ENCODE results near the gene TMC7.
"Not testable (repeated sequence)": the region's sequence is repeated elsewhere in the genome, so short reads cannot be mapped to it uniquely, and the experiment has no call there.

Gene TMC7

GRCh38 chr16:18985256-18985655 lies 1.5 kb downstream of the TMC7 start:
- not testable (repeated sequence) for H3K4me3 ChIP-seq (ENCODE audit: low read length); H3K4me1 ChIP-seq (ENCODE audit: insufficient read depth, low read length); H3K27ac ChIP-seq (ENCODE audit: low read length); H3K9ac ChIP-seq (ENCODE audit: low read depth, low read length); H3K36me3 ChIP-seq (ENCODE audit: insufficient read depth, low read depth, low read length); H3K9me3 ChIP-seq (ENCODE audit: insufficient read depth, low read depth, low read length); H3K27me3 ChIP-seq (ENCODE audit: insufficient read depth, low read length)

GRCh38 chr16:18991731-18992130 lies 8.0 kb downstream of the TMC7 start:
- H3K36me3 ChIP-seq (ENCODE audit: insufficient read depth, low read depth, low read length); H3K9ac ChIP-seq (ENCODE audit: low read depth, low read length); H3K4me3 ChIP-seq (ENCODE audit: low read length); H3K27ac ChIP-seq (ENCODE audit: low read length); H3K4me1 ChIP-seq (ENCODE audit: insufficient read depth, low read length); H3K9me3 ChIP-seq (ENCODE audit: insufficient read depth, low read depth, low read length); H3K27me3 ChIP-seq (ENCODE audit: insufficient read depth, low read length): not testable (repeated sequence)

GRCh38 chr16:18993531-18993930 lies 9.8 kb downstream of the TMC7 start:
- H3K9me3 ChIP-seq (ENCODE audit: insufficient read depth, low read depth, low read length); H3K36me3 ChIP-seq (ENCODE audit: insufficient read depth, low read depth, low read length); H3K4me3 ChIP-seq (ENCODE audit: low read length); H3K27ac ChIP-seq (ENCODE audit: low read length); H3K27me3 ChIP-seq (ENCODE audit: insufficient read depth, low read length); H3K9ac ChIP-seq (ENCODE audit: low read depth, low read length); H3K4me1 ChIP-seq (ENCODE audit: insufficient read depth, low read length): not testable (repeated sequence)

- not testable (repeated sequence) for H3K4me3 ChIP-seq (ENCODE audit: low read length); H3K36me3 ChIP-seq (ENCODE audit: insufficient read depth, low read depth, low read length); H3K9ac ChIP-seq (ENCODE audit: low read depth, low read length); H3K27ac ChIP-seq (ENCODE audit: low read length); H3K9me3 ChIP-seq (ENCODE audit: insufficient read depth, low read depth, low read length); H3K27me3 ChIP-seq (ENCODE audit: insufficient read depth, low read length); H3K4me1 ChIP-seq (ENCODE audit: insufficient read depth, low read length)
These were observed 10.4 kb downstream of the TMC7 start for GRCh38 chr16:18994181-18994580.

GRCh38 chr16:18995406-18995805 lies 11.7 kb downstream of the TMC7 start:
- H3K4me3 ChIP-seq (ENCODE audit: low read length); H3K27me3 ChIP-seq (ENCODE audit: insufficient read depth, low read length); H3K4me1 ChIP-seq (ENCODE audit: insufficient read depth, low read length); H3K27ac ChIP-seq (ENCODE audit: low read length); H3K9me3 ChIP-seq (ENCODE audit: insufficient read depth, low read depth, low read length); H3K9ac ChIP-seq (ENCODE audit: low read depth, low read length); H3K36me3 ChIP-seq (ENCODE audit: insufficient read depth, low read depth, low read length): not testable (repeated sequence)

GRCh38 chr16:18996536-18996935 lies 12.8 kb downstream of the TMC7 start:
- not testable (repeated sequence) for H3K27ac ChIP-seq (ENCODE audit: low read length); H3K36me3 ChIP-seq (ENCODE audit: insufficient read depth, low read depth, low read length); H3K9ac ChIP-seq (ENCODE audit: low read depth, low read length); H3K27me3 ChIP-seq (ENCODE audit: insufficient read depth, low read length); H3K4me3 ChIP-seq (ENCODE audit: low read length); H3K4me1 ChIP-seq (ENCODE audit: insufficient read depth, low read length); H3K9me3 ChIP-seq (ENCODE audit: insufficient read depth, low read depth, low read length)

- H3K27ac ChIP-seq (ENCODE audit: low read length); H3K4me3 ChIP-seq (ENCODE audit: low read length); H3K9me3 ChIP-seq (ENCODE audit: insufficient read depth, low read depth, low read length); H3K9ac ChIP-seq (ENCODE audit: low read depth, low read length); H3K27me3 ChIP-seq (ENCODE audit: insufficient read depth, low read length); H3K4me1 ChIP-seq (ENCODE audit: insufficient read depth, low read length); H3K36me3 ChIP-seq (ENCODE audit: insufficient read depth, low read depth, low read length): not testable (repeated sequence)
These were observed 13.3 kb downstream of the TMC7 start for GRCh38 chr16:18997001-18997400.

GRCh38 chr16:18999045-18999393 lies 15.3 kb downstream of the TMC7 start:
- no peaks in the 10 kb centered on the region for H3K4me1 ChIP-seq (ENCODE audit: insufficient read depth, low read length)
- H3K9me3 ChIP-seq (ENCODE audit: insufficient read depth, low read depth, low read length), result no peaks in the 10 kb centered on the region; the same call in 1 of the 2 replicates
- H3K27ac ChIP-seq (ENCODE audit: low read length), result no peak overlapping the region
- H3K27me3 ChIP-seq (ENCODE audit: insufficient read depth, low read length), result no peaks in the 10 kb centered on the region
- H3K9ac ChIP-seq (ENCODE audit: low read depth, low read length), result no peak overlapping the region
- H3K36me3 ChIP-seq (ENCODE audit: insufficient read depth, low read depth, low read length), result no peaks in the 10 kb centered on the region
- H3K4me3 ChIP-seq (ENCODE audit: low read length), result no peak overlapping the region

- H3K9ac ChIP-seq (ENCODE audit: low read depth, low read length), result no peak overlapping the region
- H3K9me3 ChIP-seq (ENCODE audit: insufficient read depth, low read depth, low read length), result no peaks in the 10 kb centered on the region; the same call in 1 of the 2 replicates
- H3K27me3 ChIP-seq (ENCODE audit: insufficient read depth, low read length), result no peaks in the 10 kb centered on the region
- H3K27ac ChIP-seq (ENCODE audit: low read length), result no peak overlapping the region
- H3K4me1 ChIP-seq (ENCODE audit: insufficient read depth, low read length), result peaks cover 5% of the 10 kb centered on the region; the same call in 1 of the 2 replicates
- no peak overlapping the region for H3K4me3 ChIP-seq (ENCODE audit: low read length)
- no peaks in the 10 kb centered on the region for H3K36me3 ChIP-seq (ENCODE audit: insufficient read depth, low read depth, low read length)
These were observed 18.1 kb downstream of the TMC7 start for GRCh38 chr16:19001788-19002187.

- Histone ChIP-seq H3K9ac (ENCODE audit: low read depth, low read length) (no peak overlapping the region), H3K9me3 (ENCODE audit: insufficient read depth, low read depth, low read length) (no peaks in the 10 kb centered on the region; the same call in 1 of the 2 replicates), H3K36me3 (ENCODE audit: insufficient read depth, low read depth, low read length) (no peaks in the 10 kb centered on the region), H3K4me1 (ENCODE audit: insufficient read depth, low read length) (peaks cover 5% of the 10 kb centered on the region; the same call in 1 of the 2 replicates), H3K27me3 (ENCODE audit: insufficient read depth, low read length) (no peaks in the 10 kb centered on the region), H3K27ac (ENCODE audit: low read length) (no peak overlapping the region), H3K4me3 (ENCODE audit: low read length) (no peak overlapping the region)
These were observed 20.2 kb downstream of the TMC7 start for GRCh38 chr16:19003935-19004334.

- Histone ChIP-seq H3K4me1 (ENCODE audit: insufficient read depth, low read length) (peaks cover 5% of the 10 kb centered on the region; the same call in 1 of the 2 replicates), H3K36me3 (ENCODE audit: insufficient read depth, low read depth, low read length) (no peaks in the 10 kb centered on the region), H3K4me3 (ENCODE audit: low read length) (0 out of 2 replicates have a peak overlapping the region, but pooled peaks have one; percentile 7), H3K27me3 (ENCODE audit: insufficient read depth, low read length) (no peaks in the 10 kb centered on the region), H3K27ac (ENCODE audit: low read length) (no peak overlapping the region), H3K9ac (ENCODE audit: low read depth, low read length) (no peak overlapping the region), H3K9me3 (ENCODE audit: insufficient read depth, low read depth, low read length) (peaks cover 1% of the 10 kb centered on the region; the same call in 1 of the 2 replicates)
These were observed 22.1 kb downstream of the TMC7 start for GRCh38 chr16:19005561-19006445.

- H3K36me3 ChIP-seq (ENCODE audit: insufficient read depth, low read depth, low read length), result no peaks in the 10 kb centered on the region
- H3K4me1 ChIP-seq (ENCODE audit: insufficient read depth, low read length), result peaks cover 5% of the 10 kb centered on the region; the same call in 1 of the 2 replicates
- H3K4me3 ChIP-seq (ENCODE audit: low read length), result no peak overlapping the region
- H3K9me3 ChIP-seq (ENCODE audit: insufficient read depth, low read depth, low read length), result peaks cover 5% of the 10 kb centered on the region; the same call in 1 of the 2 replicates
- H3K9ac ChIP-seq (ENCODE audit: low read depth, low read length), result no peak overlapping the region
- no peaks in the 10 kb centered on the region for H3K27me3 ChIP-seq (ENCODE audit: insufficient read depth, low read length)
- H3K27ac ChIP-seq (ENCODE audit: low read length), result no peak overlapping the region
These were observed 22.9 kb downstream of the TMC7 start for GRCh38 chr16:19006446-19007315.

Measured in iPS-20b (cell line).